Neural cell (in vitro differentiated cells): ENCODE data around the gene MYORG. TPM values are rescaled to one million over a fixed set of nuclear protein-coding genes. Genes with fewer than 3 reads are reported as not detected.

Source experiments
- H2AFZ ChIP-seq: fragments of 200-600, 300-800 bp; sonication (generic), shearing (Covaris generic); 2 replicates; pipeline ENCODE4 v1.6.0; 2014; ENCODE audit warnings: low read depth, mild to moderate bottlenecking, antibody characterized with exemption, low read length, moderate library complexity
- H3F3A ChIP-seq: fragments of 200-600 bp; shearing (Covaris generic); 2 replicates; pipeline ENCODE4 v1.6.1; 2016; ENCODE audit warnings: mild to moderate bottlenecking, moderate library complexity, mixed read lengths, antibody characterized with exemption, low read length; ENCODE audit not compliant: insufficient read depth, poor library complexity, severe bottlenecking
- H3K27ac ChIP-seq: fragments of 200-600, 300-800 bp; sonication (generic), shearing (Covaris generic); 2 replicates; pipeline ENCODE4 v1.5.1; 2014; ENCODE audit warnings: mild to moderate bottlenecking, low read length, moderate library complexity
- H3K27me3 ChIP-seq: fragments of 300-800, 200-600 bp; sonication (generic), shearing (Covaris generic); 2 replicates; pipeline ENCODE4 v1.6.0; 2014; ENCODE audit warnings: mild to moderate bottlenecking, low read depth, low read length, moderate library complexity; ENCODE audit not compliant: insufficient read depth
- H3K36me3 ChIP-seq: fragments of 300-800, 200-600 bp; sonication (generic), shearing (Covaris generic); 2 replicates; pipeline ENCODE4 v1.5.1; 2014; ENCODE audit warnings: mild to moderate bottlenecking, antibody characterized with exemption, low read length, moderate library complexity; ENCODE audit not compliant: insufficient read depth
- H3K4me2 ChIP-seq: fragments of 300-800, 200-600 bp; sonication (generic), shearing (Covaris generic); 2 replicates; pipeline ENCODE4 v1.6.0; 2014; ENCODE audit warnings: mild to moderate bottlenecking, low read length
- H3K4me3 ChIP-seq: fragments of 300-800, 200-600 bp; sonication (generic), shearing (Covaris generic); 2 replicates; pipeline ENCODE4 v1.5.1; 2014; ENCODE audit warnings: mild to moderate bottlenecking, low read length, moderate library complexity
- H3K79me2 ChIP-seq: fragments of 200-600 bp; shearing (Covaris generic); replicated peaks from 2 replicates; pipeline ENCODE4 v1.6.0; 2014; ENCODE audit warnings: mild to moderate bottlenecking, low read length, moderate library complexity; ENCODE audit not compliant: insufficient read depth
- H3K9ac ChIP-seq: fragments of 300-800, 200-600 bp; sonication (generic), shearing (Covaris generic); 2 replicates; pipeline ENCODE4 v1.6.1; 2016; ENCODE audit warnings: mild to moderate bottlenecking, low read length, mixed read lengths
- H3K9me2 ChIP-seq: fragments of 200-600 bp; shearing (Covaris generic); 2 replicates; pipeline ENCODE4 v1.6.1; 2016; ENCODE audit warnings: mild to moderate bottlenecking, low read length, mixed read lengths; ENCODE audit not compliant: insufficient read depth
- H3K9me3 ChIP-seq: fragments of 200-600, 300-800 bp; sonication (generic), shearing (Covaris generic); 2 replicates; pipeline ENCODE4 v1.6.1; 2016; ENCODE audit warnings: mild to moderate bottlenecking, mixed run types, low read length, moderate library complexity, mixed read lengths
- H4K20me1 ChIP-seq: fragments of 200-600 bp; shearing (Covaris generic); 2 replicates; pipeline ENCODE4 v1.6.1; 2016; ENCODE audit warnings: mild to moderate bottlenecking, mixed run types; ENCODE audit not compliant: insufficient read depth
- EP300 ChIP-seq: fragments of 450-650 bp; conservative IDR thresholded peaks from 2 replicates; pipeline ENCODE4 v1.6.1; 2014; ENCODE audit warnings: antibody characterized with exemption, mild to moderate bottlenecking, moderate library complexity; ENCODE audit not compliant: poor library complexity, severe bottlenecking
- EZH2 ChIP-seq: fragments of 200-600, 300-800 bp; shearing (Covaris generic), sonication (generic); IDR thresholded peaks from 2 replicates; pipeline ENCODE4 v1.6.1; 2014; ENCODE audit warnings: antibody characterized with exemption, low read length, borderline replicate concordance, mild to moderate bottlenecking; ENCODE audit not compliant: insufficient read depth, poor library complexity, severe bottlenecking
- MXI1 ChIP-seq: fragments of 450-650 bp; conservative IDR thresholded peaks from 2 replicates; pipeline ENCODE4 v1.6.1; 2014; ENCODE audit warnings: antibody characterized with exemption, mild to moderate bottlenecking; ENCODE audit not compliant: poor library complexity, severe bottlenecking
- POLR2AphosphoS5 ChIP-seq: IDR thresholded peaks from 2 replicates; pipeline ENCODE4 v1.6.1; 2012
- RAD21 ChIP-seq: fragments of 450-650 bp; conservative IDR thresholded peaks from 2 replicates; pipeline ENCODE4 v1.6.1; 2014; ENCODE audit warnings: antibody characterized with exemption, mild to moderate bottlenecking, moderate library complexity
- SMC3 ChIP-seq: fragments of 450-650 bp; conservative IDR thresholded peaks from 2 replicates; pipeline ENCODE4 v1.6.1; 2014; ENCODE audit warnings: antibody characterized with exemption, mild to moderate bottlenecking, moderate library complexity; ENCODE audit not compliant: poor library complexity
- TAF1 ChIP-seq: IDR thresholded peaks from 2 replicates; pipeline ENCODE4 v1.6.1; 2012; ENCODE audit warnings: low read depth
- polyA plus RNA-seq: library from polyadenylated mRNA; depleted of rRNA; stranded (reverse); fragments of >200 nt; gene quantifications from 2 replicates; pipeline ENCODE4 v1.2.3, GENCODE V29; 2014
- TF ChIP-seq, protein P1 (sequence below): IDR thresholded peaks from 2 replicates; pipeline ENCODE4 v1.6.1; 2012; ENCODE audit warnings: borderline replicate concordance
- TF ChIP-seq, protein P2 (sequence below): fragments of 450-650 bp; IDR thresholded peaks from 2 replicates; pipeline ENCODE4 v1.5.1; 2014; ENCODE audit warnings: antibody characterized with exemption, mild to moderate bottlenecking, moderate library complexity; ENCODE audit not compliant: poor library complexity, severe bottlenecking

Gene MYORG
- polyA plus RNA-seq, 1 donor from 2014 or later: 0.58 TPM

DNA sequence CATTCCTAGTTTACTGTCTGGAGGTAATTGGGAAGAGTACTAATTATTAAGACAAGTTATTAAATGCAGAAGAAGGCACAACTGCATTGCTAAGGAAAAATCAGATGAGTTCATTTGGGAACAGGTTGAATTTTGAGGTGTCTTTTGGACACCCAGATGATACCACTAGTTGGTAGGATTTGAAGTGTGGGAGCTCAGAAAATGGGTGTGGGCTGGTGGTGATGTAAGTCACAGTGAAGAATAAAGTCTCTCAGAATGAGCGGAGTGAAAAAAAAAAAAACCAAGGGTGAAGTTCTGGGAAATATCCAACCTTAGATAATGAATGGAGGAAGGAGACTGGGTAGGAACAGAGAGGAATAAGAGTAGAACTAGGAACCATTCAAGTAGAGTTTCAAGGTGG lies 35.6 kb upstream of the MYORG start:
- no peaks in the 10 kb centered on the region for H3K9me3 ChIP-seq
- H2AFZ ChIP-seq: no peak overlapping the region
- H3K4me2 ChIP-seq: no peak overlapping the region
- no peak overlapping the region for H3K27ac ChIP-seq
- H3K4me3 ChIP-seq: no peak overlapping the region
- no peaks in the 10 kb centered on the region for H3K79me2 ChIP-seq
- H4K20me1 ChIP-seq: no peaks in the 10 kb centered on the region
- H3F3A ChIP-seq: no peaks in the 10 kb centered on the region
- no peak overlapping the region for H3K9ac ChIP-seq
- TF ChIP-seq, protein P1, sequence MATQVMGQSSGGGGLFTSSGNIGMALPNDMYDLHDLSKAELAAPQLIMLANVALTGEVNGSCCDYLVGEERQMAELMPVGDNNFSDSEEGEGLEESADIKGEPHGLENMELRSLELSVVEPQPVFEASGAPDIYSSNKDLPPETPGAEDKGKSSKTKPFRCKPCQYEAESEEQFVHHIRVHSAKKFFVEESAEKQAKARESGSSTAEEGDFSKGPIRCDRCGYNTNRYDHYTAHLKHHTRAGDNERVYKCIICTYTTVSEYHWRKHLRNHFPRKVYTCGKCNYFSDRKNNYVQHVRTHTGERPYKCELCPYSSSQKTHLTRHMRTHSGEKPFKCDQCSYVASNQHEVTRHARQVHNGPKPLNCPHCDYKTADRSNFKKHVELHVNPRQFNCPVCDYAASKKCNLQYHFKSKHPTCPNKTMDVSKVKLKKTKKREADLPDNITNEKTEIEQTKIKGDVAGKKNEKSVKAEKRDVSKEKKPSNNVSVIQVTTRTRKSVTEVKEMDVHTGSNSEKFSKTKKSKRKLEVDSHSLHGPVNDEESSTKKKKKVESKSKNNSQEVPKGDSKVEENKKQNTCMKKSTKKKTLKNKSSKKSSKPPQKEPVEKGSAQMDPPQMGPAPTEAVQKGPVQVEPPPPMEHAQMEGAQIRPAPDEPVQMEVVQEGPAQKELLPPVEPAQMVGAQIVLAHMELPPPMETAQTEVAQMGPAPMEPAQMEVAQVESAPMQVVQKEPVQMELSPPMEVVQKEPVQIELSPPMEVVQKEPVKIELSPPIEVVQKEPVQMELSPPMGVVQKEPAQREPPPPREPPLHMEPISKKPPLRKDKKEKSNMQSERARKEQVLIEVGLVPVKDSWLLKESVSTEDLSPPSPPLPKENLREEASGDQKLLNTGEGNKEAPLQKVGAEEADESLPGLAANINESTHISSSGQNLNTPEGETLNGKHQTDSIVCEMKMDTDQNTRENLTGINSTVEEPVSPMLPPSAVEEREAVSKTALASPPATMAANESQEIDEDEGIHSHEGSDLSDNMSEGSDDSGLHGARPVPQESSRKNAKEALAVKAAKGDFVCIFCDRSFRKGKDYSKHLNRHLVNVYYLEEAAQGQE: no peak
- no peak for TF ChIP-seq SMC3
- no peak for TF ChIP-seq POLR2AphosphoS5
- H3K36me3 ChIP-seq: no peaks in the 10 kb centered on the region
- H3K9me2 ChIP-seq: no peaks in the 10 kb centered on the region
- H3K27me3 ChIP-seq: no peaks in the 10 kb centered on the region

DNA sequence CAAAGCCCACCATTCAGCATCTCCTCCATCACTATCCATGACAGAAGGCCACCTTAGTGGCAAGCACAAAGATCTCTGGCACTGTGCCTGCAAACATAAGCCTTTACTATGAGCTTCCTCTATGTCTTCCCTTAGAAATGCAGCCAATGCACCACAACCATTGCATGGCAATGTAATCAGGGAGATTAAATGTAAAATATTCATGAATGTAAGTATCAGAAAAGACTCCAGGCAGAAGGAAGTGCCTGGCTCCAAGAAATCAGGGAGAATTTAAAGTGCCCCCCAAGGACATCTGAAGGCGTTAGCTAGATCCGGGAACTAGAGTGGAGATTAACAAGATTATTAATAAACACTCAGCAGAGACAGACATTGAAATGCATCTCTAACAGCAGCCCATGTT lies 32.5 kb upstream of the MYORG start:
- H3K4me2 ChIP-seq: no peak overlapping the region
- no peak overlapping the region for H3K27ac ChIP-seq

More for the DNA sequence above, 32.5 kb upstream of the MYORG start:
- H3K79me2 ChIP-seq: no peaks in the 10 kb centered on the region
- no peaks in the 10 kb centered on the region for H4K20me1 ChIP-seq
- no peaks in the 10 kb centered on the region for H3F3A ChIP-seq
- TF ChIP-seq, protein P1: no peak
- no peak for TF ChIP-seq EZH2
- no peak for TF ChIP-seq TAF1
- no peak for TF ChIP-seq SMC3
- TF ChIP-seq, protein P2, sequence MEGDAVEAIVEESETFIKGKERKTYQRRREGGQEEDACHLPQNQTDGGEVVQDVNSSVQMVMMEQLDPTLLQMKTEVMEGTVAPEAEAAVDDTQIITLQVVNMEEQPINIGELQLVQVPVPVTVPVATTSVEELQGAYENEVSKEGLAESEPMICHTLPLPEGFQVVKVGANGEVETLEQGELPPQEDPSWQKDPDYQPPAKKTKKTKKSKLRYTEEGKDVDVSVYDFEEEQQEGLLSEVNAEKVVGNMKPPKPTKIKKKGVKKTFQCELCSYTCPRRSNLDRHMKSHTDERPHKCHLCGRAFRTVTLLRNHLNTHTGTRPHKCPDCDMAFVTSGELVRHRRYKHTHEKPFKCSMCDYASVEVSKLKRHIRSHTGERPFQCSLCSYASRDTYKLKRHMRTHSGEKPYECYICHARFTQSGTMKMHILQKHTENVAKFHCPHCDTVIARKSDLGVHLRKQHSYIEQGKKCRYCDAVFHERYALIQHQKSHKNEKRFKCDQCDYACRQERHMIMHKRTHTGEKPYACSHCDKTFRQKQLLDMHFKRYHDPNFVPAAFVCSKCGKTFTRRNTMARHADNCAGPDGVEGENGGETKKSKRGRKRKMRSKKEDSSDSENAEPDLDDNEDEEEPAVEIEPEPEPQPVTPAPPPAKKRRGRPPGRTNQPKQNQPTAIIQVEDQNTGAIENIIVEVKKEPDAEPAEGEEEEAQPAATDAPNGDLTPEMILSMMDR: no peak
- TF ChIP-seq EP300: no peak
- TF ChIP-seq MXI1: no peak
- no peak for TF ChIP-seq RAD21
- no peak for TF ChIP-seq POLR2AphosphoS5
- no peak overlapping the region for H2AFZ ChIP-seq
- no peaks in the 10 kb centered on the region for H3K36me3 ChIP-seq
- H3K4me3 ChIP-seq: no peak overlapping the region
- H3K9me2 ChIP-seq: no peaks in the 10 kb centered on the region
- H3K9me3 ChIP-seq: no peaks in the 10 kb centered on the region
- no peaks in the 10 kb centered on the region for H3K27me3 ChIP-seq
- no peak overlapping the region for H3K9ac ChIP-seq
